RWPE2 (cell line): ENCODE results near the gene PDLIM7.

ENCODE experiments used
- ATAC-seq: fragments of 200-7000 bp; cut with Tn5 transposase; 3 replicates; pipeline ENCODE4 v1.9.1; 2021; ENCODE audit warnings: low read depth
- DNase-seq: peaks from one replicate; pipeline ENCODE4 v3.0.0-alpha.2; 2020; ENCODE audit warnings: low spot score
- H3K27ac ChIP-seq: fragments of 450-650 bp; 2 replicates; pipeline ENCODE4 v1.5.1; 2017; ENCODE audit warnings: mild to moderate bottlenecking; ENCODE audit not compliant: poor library complexity, severe bottlenecking
- H3K27me3 ChIP-seq: fragments of 250-450 bp; sonication (Bioruptor Pico); 2 replicates; pipeline ENCODE4 v1.5.1; 2021; ENCODE audit warnings: mild to moderate bottlenecking, moderate library complexity; ENCODE audit not compliant: insufficient read depth, poor library complexity, severe bottlenecking
- H3K36me3 ChIP-seq: fragments of 250-450 bp; sonication (Bioruptor Pico); 2 replicates; pipeline ENCODE4 v1.5.1; 2020; ENCODE audit warnings: low read depth, mild to moderate bottlenecking, moderate library complexity
- H3K4me1 ChIP-seq: fragments of 250-450 bp; sonication (Bioruptor Pico); 2 replicates; pipeline ENCODE4 v1.5.1; 2021; ENCODE audit warnings: mild to moderate bottlenecking, moderate library complexity; ENCODE audit not compliant: insufficient read depth, poor library complexity, severe bottlenecking
- H3K4me3 ChIP-seq: fragments of 250-450 bp; sonication (Bioruptor Pico); 2 replicates; pipeline ENCODE4 v1.5.1; 2021; ENCODE audit warnings: mild to moderate bottlenecking, moderate library complexity; ENCODE audit not compliant: severe bottlenecking
- H3K9me3 ChIP-seq: fragments of 250-450 bp; sonication (Bioruptor Pico); 2 replicates; pipeline ENCODE4 v1.5.1; 2021; ENCODE audit warnings: mild to moderate bottlenecking, moderate library complexity; ENCODE audit not compliant: severe bottlenecking
- TF ChIP-seq, protein P1 (sequence below): fragments of 450-650 bp; IDR thresholded peaks from one replicate; pipeline ENCODE4 v1.5.1; 2017; ENCODE audit warnings: mild to moderate bottlenecking, moderate library complexity; ENCODE audit not compliant: poor library complexity, severe bottlenecking

Gene PDLIM7

GRCh38 chr5:177503351-177504085, 6.1 kb upstream of the PDLIM7 start:
- no peaks in the 10 kb centered on the region for H3K9me3 ChIP-seq
- H3K4me3 ChIP-seq: no peak overlapping the region
- H3K27ac ChIP-seq: no peak overlapping the region
- TF ChIP-seq, protein P1, sequence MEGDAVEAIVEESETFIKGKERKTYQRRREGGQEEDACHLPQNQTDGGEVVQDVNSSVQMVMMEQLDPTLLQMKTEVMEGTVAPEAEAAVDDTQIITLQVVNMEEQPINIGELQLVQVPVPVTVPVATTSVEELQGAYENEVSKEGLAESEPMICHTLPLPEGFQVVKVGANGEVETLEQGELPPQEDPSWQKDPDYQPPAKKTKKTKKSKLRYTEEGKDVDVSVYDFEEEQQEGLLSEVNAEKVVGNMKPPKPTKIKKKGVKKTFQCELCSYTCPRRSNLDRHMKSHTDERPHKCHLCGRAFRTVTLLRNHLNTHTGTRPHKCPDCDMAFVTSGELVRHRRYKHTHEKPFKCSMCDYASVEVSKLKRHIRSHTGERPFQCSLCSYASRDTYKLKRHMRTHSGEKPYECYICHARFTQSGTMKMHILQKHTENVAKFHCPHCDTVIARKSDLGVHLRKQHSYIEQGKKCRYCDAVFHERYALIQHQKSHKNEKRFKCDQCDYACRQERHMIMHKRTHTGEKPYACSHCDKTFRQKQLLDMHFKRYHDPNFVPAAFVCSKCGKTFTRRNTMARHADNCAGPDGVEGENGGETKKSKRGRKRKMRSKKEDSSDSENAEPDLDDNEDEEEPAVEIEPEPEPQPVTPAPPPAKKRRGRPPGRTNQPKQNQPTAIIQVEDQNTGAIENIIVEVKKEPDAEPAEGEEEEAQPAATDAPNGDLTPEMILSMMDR: no peak
- H3K27me3 ChIP-seq: no peaks in the 10 kb centered on the region
- no peaks in the 10 kb centered on the region for H3K36me3 ChIP-seq
- DNase-seq: no peak
- H3K4me1 ChIP-seq: no peaks in the 10 kb centered on the region
- no peak for ATAC-seq

- TF ChIP-seq, protein P1: no peak
- H3K27ac ChIP-seq: no peak overlapping the region
These were observed 5.5 kb upstream of the PDLIM7 start for GRCh38 chr5:177502886-177503285.

DNA sequence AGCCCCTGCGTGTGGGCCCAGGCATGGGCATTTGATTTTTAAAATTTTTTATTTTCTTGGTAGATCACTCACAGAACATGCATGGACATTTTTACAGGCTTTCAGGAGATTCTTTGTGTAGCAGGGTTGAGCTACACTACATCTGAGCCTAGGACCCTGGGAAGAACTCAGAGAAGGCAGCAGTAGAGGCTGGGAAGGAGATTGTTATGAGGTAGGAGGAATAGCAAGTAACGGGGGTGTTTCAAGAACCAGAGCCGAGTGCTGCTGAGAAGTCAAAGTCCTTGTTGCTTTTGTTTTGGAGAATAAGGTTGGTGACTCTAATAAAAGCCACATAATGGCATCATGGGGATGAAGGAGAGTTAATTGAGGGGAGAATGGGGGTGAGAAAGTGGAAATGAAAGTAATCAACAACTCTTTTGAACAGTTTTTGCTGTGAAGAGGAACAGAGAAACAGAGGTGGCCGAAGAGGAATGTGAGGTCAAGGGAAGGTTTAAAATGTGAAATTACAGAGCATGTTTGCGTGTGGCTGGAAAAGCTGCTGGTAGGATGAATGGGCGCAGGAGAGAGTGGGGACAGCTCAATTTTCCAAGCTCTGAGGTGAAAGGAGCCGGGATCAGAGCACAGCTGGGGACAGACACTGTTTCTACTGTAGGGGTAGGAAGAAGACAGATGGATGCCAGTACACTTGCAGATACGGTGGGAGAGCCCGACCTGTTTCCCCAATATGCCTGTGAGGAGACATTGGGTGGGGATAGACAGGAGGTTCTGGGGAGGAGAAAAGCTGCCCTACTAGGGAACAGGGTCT, 4.7 kb upstream of the PDLIM7 start:
- Histone ChIP-seq H3K36me3 (no peaks in the 10 kb centered on the region), H3K9me3 (no peaks in the 10 kb centered on the region), H3K27ac (no peak overlapping the region), H3K4me1 (no peaks in the 10 kb centered on the region), H3K4me3 (no peak overlapping the region), H3K27me3 (no peaks in the 10 kb centered on the region)
- no peak for DNase-seq
- ATAC-seq: no peak
- TF ChIP-seq, protein P1: no peak

More at GRCh38 chr5:177502886-177503285, 5.5 kb upstream of the PDLIM7 start:
- DNase-seq (no peak), ATAC-seq (no peak)
- H3K36me3 ChIP-seq: no peaks in the 10 kb centered on the region
- no peaks in the 10 kb centered on the region for H3K4me1 ChIP-seq
- H3K27me3 ChIP-seq: no peaks in the 10 kb centered on the region
- no peak overlapping the region for H3K4me3 ChIP-seq
- H3K9me3 ChIP-seq: no peaks in the 10 kb centered on the region

DNA sequence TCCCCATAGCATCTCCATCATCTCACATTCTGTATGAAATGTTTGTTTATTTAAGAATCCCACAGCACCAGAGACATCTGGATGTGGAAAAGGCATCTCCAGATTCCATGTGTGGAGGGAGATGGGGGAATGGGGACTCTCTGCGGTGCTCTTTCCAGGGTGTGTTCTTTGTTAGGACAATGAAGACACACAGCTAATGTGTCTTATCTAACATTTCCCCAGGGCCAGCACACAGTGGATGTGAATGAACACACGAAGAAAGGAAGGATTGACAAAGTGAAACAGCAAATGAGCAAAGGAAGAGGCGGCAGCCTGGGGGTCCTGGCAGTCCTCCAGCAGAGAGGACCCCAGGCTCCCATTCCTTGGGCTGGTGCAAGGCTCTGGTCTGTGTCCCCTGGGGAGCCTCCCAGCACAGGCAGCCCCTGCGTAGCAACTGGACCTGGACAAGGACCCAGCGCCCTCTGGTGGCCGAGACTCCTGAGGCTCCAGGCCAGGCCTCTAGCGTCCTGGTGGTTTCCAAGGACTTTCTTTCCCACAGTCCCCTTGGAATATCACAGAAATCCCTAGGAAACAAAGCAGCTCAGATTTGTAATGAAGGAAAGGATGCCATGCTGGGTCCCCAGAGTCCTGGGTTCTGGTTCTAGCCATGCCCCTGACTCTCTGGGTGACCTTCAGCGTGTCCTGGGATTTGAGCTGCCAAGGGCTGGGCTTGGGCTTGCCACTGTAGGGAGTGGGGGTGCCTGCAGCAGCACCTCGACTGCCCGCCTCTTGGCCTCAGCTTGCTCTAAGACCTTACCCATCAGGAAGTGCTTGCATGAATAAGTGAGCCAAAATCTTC, 3.5 kb upstream of the PDLIM7 start:
- H3K36me3 ChIP-seq: peaks cover 6% of the 10 kb centered on the region
- H3K9me3 ChIP-seq: no peaks in the 10 kb centered on the region
- DNase-seq (peak; percentile 93), ATAC-seq (peak; percentile 44)
- TF ChIP-seq, protein P1: peak; percentile 99
- H3K27ac ChIP-seq: no peak overlapping the region
- H3K4me1 ChIP-seq: peaks cover 3% of the 10 kb centered on the region
- no peaks in the 10 kb centered on the region for H3K27me3 ChIP-seq
- H3K4me3 ChIP-seq: no peak overlapping the region
